Activated naive CD4-positive, alpha-beta T cell treated with anti-CD3 and anti-CD28 coated beads, Interleukin-2, amount 50 U/mL, for 24 hours (primary cell): Measurements from ENCODE around the gene APOA4.

Experiments
- H3K27ac Mint-ChIP-seq: one replicate; pipeline ENCODE4 v1.8.0; 2021; ENCODE audit warnings: mild to moderate bottlenecking, mixed read lengths
- H3K27me3 Mint-ChIP-seq: one replicate; pipeline ENCODE4 v1.8.0; 2021; ENCODE audit warnings: mixed read lengths
- H3K36me3 Mint-ChIP-seq: one replicate; pipeline ENCODE4 v1.8.0; 2021; ENCODE audit warnings: mixed read lengths
- H3K4me1 Mint-ChIP-seq: one replicate; pipeline ENCODE4 v1.8.0; 2021; ENCODE audit warnings: mixed read lengths
- H3K4me3 Mint-ChIP-seq: one replicate; pipeline ENCODE4 v1.8.0; 2021; ENCODE audit warnings: mild to moderate bottlenecking, mixed read lengths
- H3K9me3 Mint-ChIP-seq: one replicate; pipeline ENCODE4 v1.8.0; 2021; ENCODE audit warnings: mixed read lengths

APOA4 gene

GRCh38 chr11:116823031-116823843 lies at the start of gene APOA4:
Gene APOA4, minus strand, starts transcription at chr11:116823304. Its CDS starts 113 bp downstream, at chr11:116823191.
- Mint-ChIP-seq H3K27me3 (no peaks in the 10 kb centered on the region), H3K27ac (no peak within 1 kb of the TSS)

GRCh38 chr11:116871248-116871647 lies 48.1 kb upstream of the APOA4 start:
- Mint-ChIP-seq H3K27me3 (no peaks in the 10 kb centered on the region), H3K4me1 (no peaks in the 10 kb centered on the region), H3K9me3 (no peaks in the 10 kb centered on the region), H3K4me3 (no peak overlapping the region), H3K27ac (no peak overlapping the region), H3K36me3 (peaks cover 25% of the 10 kb centered on the region)

More at GRCh38 chr11:116823031-116823843, at the start of gene APOA4:
- H3K4me3 Mint-ChIP-seq, result no peak within 1 kb of the TSS
- H3K4me1 Mint-ChIP-seq, result no peaks in the 10 kb centered on the region
- H3K36me3 Mint-ChIP-seq, result no peaks in the 10 kb centered on the region
- no peaks in the 10 kb centered on the region for H3K9me3 Mint-ChIP-seq

GRCh38 chr11:116870054-116870453 lies 47.0 kb upstream of the APOA4 start:
- no peaks in the 10 kb centered on the region for H3K4me1 Mint-ChIP-seq
- H3K36me3 Mint-ChIP-seq, result peaks cover 27% of the 10 kb centered on the region
- H3K4me3 Mint-ChIP-seq, result no peak overlapping the region
- H3K27ac Mint-ChIP-seq, result no peak overlapping the region
- H3K9me3 Mint-ChIP-seq, result no peaks in the 10 kb centered on the region
- no peaks in the 10 kb centered on the region for H3K27me3 Mint-ChIP-seq

- H3K4me1 Mint-ChIP-seq, result no peaks in the 10 kb centered on the region
- no peak overlapping the region for H3K27ac Mint-ChIP-seq
- peaks cover 27% of the 10 kb centered on the region for H3K36me3 Mint-ChIP-seq
- no peak overlapping the region for H3K4me3 Mint-ChIP-seq
- no peaks in the 10 kb centered on the region for H3K9me3 Mint-ChIP-seq
- H3K27me3 Mint-ChIP-seq, result no peaks in the 10 kb centered on the region
These were observed 46.5 kb upstream of the APOA4 start for GRCh38 chr11:116869610-116870009.

GRCh38 chr11:116868066-116868465 lies 45.0 kb upstream of the APOA4 start:
- H3K4me3 Mint-ChIP-seq, result no peak overlapping the region
- H3K27ac Mint-ChIP-seq, result no peak overlapping the region
- H3K27me3 Mint-ChIP-seq, result no peaks in the 10 kb centered on the region
- H3K36me3 Mint-ChIP-seq, result peaks cover 28% of the 10 kb centered on the region
- no peaks in the 10 kb centered on the region for H3K9me3 Mint-ChIP-seq
- H3K4me1 Mint-ChIP-seq, result no peaks in the 10 kb centered on the region

- Mint-ChIP-seq H3K4me3 (no peak overlapping the region), H3K27me3 (no peaks in the 10 kb centered on the region), H3K27ac (no peak overlapping the region), H3K9me3 (no peaks in the 10 kb centered on the region), H3K36me3 (peaks cover 25% of the 10 kb centered on the region), H3K4me1 (no peaks in the 10 kb centered on the region)
These were observed 44.5 kb upstream of the APOA4 start for GRCh38 chr11:116867619-116868018.

- Mint-ChIP-seq H3K4me1 (no peaks in the 10 kb centered on the region), H3K36me3 (peaks cover 24% of the 10 kb centered on the region), H3K27ac (peak overlapping the region; percentile 24), H3K27me3 (no peaks in the 10 kb centered on the region), H3K4me3 (no peak overlapping the region), H3K9me3 (no peaks in the 10 kb centered on the region)
These were observed 43.8 kb upstream of the APOA4 start for GRCh38 chr11:116866804-116867455.

- H3K27me3 Mint-ChIP-seq, result no peaks in the 10 kb centered on the region
- no peaks in the 10 kb centered on the region for H3K9me3 Mint-ChIP-seq
- no peak overlapping the region for H3K27ac Mint-ChIP-seq
- H3K36me3 Mint-ChIP-seq, result peaks cover 25% of the 10 kb centered on the region
- no peak overlapping the region for H3K4me3 Mint-ChIP-seq
- H3K4me1 Mint-ChIP-seq, result no peaks in the 10 kb centered on the region
These were observed 42.6 kb upstream of the APOA4 start for GRCh38 chr11:116865696-116866095.

- Mint-ChIP-seq H3K4me1 (no peaks in the 10 kb centered on the region), H3K27ac (no peak overlapping the region), H3K9me3 (no peaks in the 10 kb centered on the region), H3K27me3 (no peaks in the 10 kb centered on the region), H3K36me3 (peaks cover 19% of the 10 kb centered on the region), H3K4me3 (no peak overlapping the region)
These were observed 41.4 kb upstream of the APOA4 start for GRCh38 chr11:116864531-116864930.

GRCh38 chr11:116862951-116863350 lies 39.8 kb upstream of the APOA4 start:
- Mint-ChIP-seq H3K27me3 (no peaks in the 10 kb centered on the region), H3K4me1 (no peaks in the 10 kb centered on the region), H3K36me3 (peaks cover 18% of the 10 kb centered on the region), H3K27ac (no peak overlapping the region), H3K4me3 (no peak overlapping the region), H3K9me3 (no peaks in the 10 kb centered on the region)

- Mint-ChIP-seq H3K4me3 (no peak overlapping the region), H3K9me3 (no peaks in the 10 kb centered on the region), H3K27me3 (no peaks in the 10 kb centered on the region), H3K27ac (no peak overlapping the region), H3K4me1 (peaks cover 1% of the 10 kb centered on the region), H3K36me3 (peaks cover 15% of the 10 kb centered on the region)
These were observed 39.1 kb upstream of the APOA4 start for GRCh38 chr11:116862185-116862584.

- Mint-ChIP-seq H3K27me3 (no peaks in the 10 kb centered on the region), H3K4me1 (peaks cover 8% of the 10 kb centered on the region), H3K9me3 (no peaks in the 10 kb centered on the region), H3K36me3 (peaks cover 15% of the 10 kb centered on the region), H3K4me3 (no peak overlapping the region), H3K27ac (no peak overlapping the region)
These were observed 38.4 kb upstream of the APOA4 start for GRCh38 chr11:116861539-116861938.

GRCh38 chr11:116860303-116860702 lies 37.2 kb upstream of the APOA4 start:
- Mint-ChIP-seq H3K9me3 (no peaks in the 10 kb centered on the region), H3K4me3 (no peak overlapping the region), H3K36me3 (peaks cover 13% of the 10 kb centered on the region), H3K27ac (no peak overlapping the region), H3K4me1 (peaks cover 20% of the 10 kb centered on the region), H3K27me3 (no peaks in the 10 kb centered on the region)

- Mint-ChIP-seq H3K27me3 (no peaks in the 10 kb centered on the region), H3K27ac (no peak overlapping the region), H3K4me1 (peaks cover 28% of the 10 kb centered on the region), H3K36me3 (peaks cover 14% of the 10 kb centered on the region), H3K4me3 (no peak overlapping the region), H3K9me3 (no peaks in the 10 kb centered on the region)
These were observed 36.1 kb upstream of the APOA4 start for GRCh38 chr11:116859175-116859574.

GRCh38 chr11:116857936-116858335 lies 34.8 kb upstream of the APOA4 start:
- Mint-ChIP-seq H3K27ac (no peak overlapping the region), H3K4me3 (no peak overlapping the region), H3K27me3 (no peaks in the 10 kb centered on the region), H3K9me3 (no peaks in the 10 kb centered on the region), H3K4me1 (peaks cover 40% of the 10 kb centered on the region), H3K36me3 (peaks cover 11% of the 10 kb centered on the region)

- Mint-ChIP-seq H3K4me1 (peaks cover 46% of the 10 kb centered on the region), H3K36me3 (peaks cover 11% of the 10 kb centered on the region), H3K4me3 (no peak overlapping the region), H3K27me3 (no peaks in the 10 kb centered on the region), H3K9me3 (no peaks in the 10 kb centered on the region), H3K27ac (no peak overlapping the region)
These were observed 34.2 kb upstream of the APOA4 start for GRCh38 chr11:116857316-116857715.
